Testis (tissue), 2 donors: ENCODE measurements around the gene GIPC1.

ENCODE experiments used
- CTCF ChIP-seq, 3 experiments: fragments of 450-650 bp in 2 of 3; fragments of 200-600 bp in 1 of 3; sonication (generic) in 1 of 3; IDR thresholded peaks; one replicate each; pipeline ENCODE4 v1.5.1; 2016 to 2019; ENCODE audit warnings: antibody characterized with exemption in 3 of 3, mild to moderate bottlenecking in 2 of 3, moderate library complexity in 1 of 3
- POLR2A ChIP-seq: fragments of 450-650 bp; IDR thresholded peaks from one replicate; pipeline ENCODE4 v1.6.1; 2017; ENCODE audit warnings: antibody characterized with exemption, mild to moderate bottlenecking, moderate library complexity

- peak in 1 of 3 experiments; percentile 5 for TF ChIP-seq CTCF (IDR thresholded peaks at IDR 0.05)
- TF ChIP-seq POLR2A, result no peak
These were observed at the start of gene GIPC1 for GRCh38 chr19:14496029-14496833.
